ENCODE data around the gene RMP24.

Gene RMP24

GRCh38 chr18:35972197-35973000, at the start of gene RMP24:
Gene RMP24, plus strand, starts transcription at chr18:35972679.
- peak within 1 kb of the TSS; percentile 91 for H3K4me3 Mint-ChIP-seq
- DNase-seq (ENCODE audit: low spot score in 2 of 2) (peak; percentile 87 to 97), ATAC-seq (peak; percentile 94)
- peak within 1 kb of the TSS; percentile 92 for H3K27ac Mint-ChIP-seq
- peaks cover 32% of the 10 kb centered on the region for H3K4me1 Mint-ChIP-seq
- H3K9me3 Mint-ChIP-seq, result no peaks in the 10 kb centered on the region
- H3K36me3 Mint-ChIP-seq, result peaks cover 38% of the 10 kb centered on the region

GRCh38 chr18:35923939-35924684, 48.4 kb upstream of the RMP24 start:
- no peaks in the 10 kb centered on the region for H3K36me3 Mint-ChIP-seq
- DNase-seq (ENCODE audit: low spot score in 2 of 2), result no peak

GRCh38 chr18:35926884-35927283, 45.6 kb upstream of the RMP24 start:
- Mint-ChIP-seq H3K9me3 (peaks cover 3% of the 10 kb centered on the region), H3K27ac (no peak overlapping the region), H3K4me3 (no peak overlapping the region), H3K4me1 (no peaks in the 10 kb centered on the region), H3K36me3 (no peaks in the 10 kb centered on the region)
- ATAC-seq (no peak), DNase-seq (ENCODE audit: low spot score in 2 of 2) (peak in 1 of 2 donors; percentile 12)

More at GRCh38 chr18:35923939-35924684, 48.4 kb upstream of the RMP24 start:
- Mint-ChIP-seq H3K9me3 (no peaks in the 10 kb centered on the region), H3K27ac (no peak overlapping the region), H3K4me1 (no peaks in the 10 kb centered on the region), H3K4me3 (no peak overlapping the region)
- no peak for ATAC-seq

GRCh38 chr18:35927430-35927829, 45.0 kb upstream of the RMP24 start:
- H3K27ac Mint-ChIP-seq, result no peak overlapping the region
- H3K4me1 Mint-ChIP-seq, result no peaks in the 10 kb centered on the region
- DNase-seq (ENCODE audit: low spot score in 2 of 2), result no peak
- H3K9me3 Mint-ChIP-seq, result peaks cover 3% of the 10 kb centered on the region
- no peak for ATAC-seq
- no peaks in the 10 kb centered on the region for H3K36me3 Mint-ChIP-seq
- H3K4me3 Mint-ChIP-seq, result no peak overlapping the region

GRCh38 chr18:35933982-35934381, 38.5 kb upstream of the RMP24 start:
- no peaks in the 10 kb centered on the region for H3K36me3 Mint-ChIP-seq
- no peak for ATAC-seq
- no peaks in the 10 kb centered on the region for H3K4me1 Mint-ChIP-seq

GRCh38 chr18:35934891-35935290, 37.6 kb upstream of the RMP24 start:
- ATAC-seq (no peak), DNase-seq (ENCODE audit: low spot score in 2 of 2) (peak in 1 of 2 donors; percentile 29)
- Mint-ChIP-seq H3K9me3 (peaks cover 3% of the 10 kb centered on the region), H3K27ac (no peak overlapping the region), H3K4me3 (no peak overlapping the region), H3K4me1 (no peaks in the 10 kb centered on the region), H3K36me3 (no peaks in the 10 kb centered on the region)

More at GRCh38 chr18:35933982-35934381, 38.5 kb upstream of the RMP24 start:
- DNase-seq (ENCODE audit: low spot score in 2 of 2), result peak in 1 of 2 donors; percentile 23
- no peak overlapping the region for H3K27ac Mint-ChIP-seq
- no peak overlapping the region for H3K4me3 Mint-ChIP-seq
- peaks cover 3% of the 10 kb centered on the region for H3K9me3 Mint-ChIP-seq

GRCh38 chr18:35935805-35936204, 36.7 kb upstream of the RMP24 start:
- no peaks in the 10 kb centered on the region for H3K36me3 Mint-ChIP-seq
- DNase-seq (ENCODE audit: low spot score in 2 of 2), result peak in 1 of 2 donors; percentile 30
- no peak overlapping the region for H3K4me3 Mint-ChIP-seq
- H3K4me1 Mint-ChIP-seq, result no peaks in the 10 kb centered on the region
- ATAC-seq, result no peak
- H3K9me3 Mint-ChIP-seq, result no peaks in the 10 kb centered on the region
- no peak overlapping the region for H3K27ac Mint-ChIP-seq

GRCh38 chr18:35936951-35937350, 35.5 kb upstream of the RMP24 start:
- DNase-seq (ENCODE audit: low spot score in 2 of 2) (peak in 1 of 2 donors; percentile 28), ATAC-seq (no peak)
- H3K4me1 Mint-ChIP-seq, result no peaks in the 10 kb centered on the region
- H3K36me3 Mint-ChIP-seq, result no peaks in the 10 kb centered on the region
- H3K9me3 Mint-ChIP-seq, result no peaks in the 10 kb centered on the region
- H3K4me3 Mint-ChIP-seq, result no peak overlapping the region
- no peak overlapping the region for H3K27ac Mint-ChIP-seq

- no peak for ATAC-seq
- Mint-ChIP-seq H3K36me3 (no peaks in the 10 kb centered on the region), H3K4me1 (no peaks in the 10 kb centered on the region), H3K9me3 (no peaks in the 10 kb centered on the region), H3K27ac (no peak overlapping the region), H3K4me3 (no peak overlapping the region)
- DNase-seq (ENCODE audit: low spot score in 2 of 2), result no peak
These were observed 34.3 kb upstream of the RMP24 start for GRCh38 chr18:35938158-35938557.

- H3K4me1 Mint-ChIP-seq, result no peaks in the 10 kb centered on the region
- no peak for DNase-seq (ENCODE audit: low spot score in 2 of 2)
These were observed 33.9 kb upstream of the RMP24 start for GRCh38 chr18:35938562-35938961.

GRCh38 chr18:35939138-35939537, 33.3 kb upstream of the RMP24 start:
- H3K27ac Mint-ChIP-seq, result no peak overlapping the region

More at GRCh38 chr18:35938562-35938961, 33.9 kb upstream of the RMP24 start:
- Mint-ChIP-seq H3K36me3 (no peaks in the 10 kb centered on the region), H3K27ac (no peak overlapping the region), H3K4me3 (no peak overlapping the region), H3K9me3 (no peaks in the 10 kb centered on the region)
- no peak for ATAC-seq

GRCh38 chr18:35941299-35941698, 31.2 kb upstream of the RMP24 start:
- ATAC-seq (no peak), DNase-seq (ENCODE audit: low spot score in 2 of 2) (no peak)
- H3K9me3 Mint-ChIP-seq, result no peaks in the 10 kb centered on the region
- H3K4me3 Mint-ChIP-seq, result no peak overlapping the region
- no peak overlapping the region for H3K27ac Mint-ChIP-seq
- H3K4me1 Mint-ChIP-seq, result no peaks in the 10 kb centered on the region
- no peaks in the 10 kb centered on the region for H3K36me3 Mint-ChIP-seq

More at GRCh38 chr18:35939138-35939537, 33.3 kb upstream of the RMP24 start:
- no peaks in the 10 kb centered on the region for H3K9me3 Mint-ChIP-seq
- H3K4me3 Mint-ChIP-seq, result no peak overlapping the region
- DNase-seq (ENCODE audit: low spot score in 2 of 2) (peak in 1 of 2 donors; percentile 37), ATAC-seq (no peak)
- H3K36me3 Mint-ChIP-seq, result no peaks in the 10 kb centered on the region
- H3K4me1 Mint-ChIP-seq, result no peaks in the 10 kb centered on the region

GRCh38 chr18:35942133-35942532, 30.3 kb upstream of the RMP24 start:
- Mint-ChIP-seq H3K4me1 (no peaks in the 10 kb centered on the region), H3K9me3 (no peaks in the 10 kb centered on the region)
- peak; percentile 22 for ATAC-seq

GRCh38 chr18:35942661-35943060, 29.8 kb upstream of the RMP24 start:
- Mint-ChIP-seq H3K9me3 (no peaks in the 10 kb centered on the region), H3K27ac (no peak overlapping the region), H3K36me3 (no peaks in the 10 kb centered on the region), H3K4me3 (no peak overlapping the region), H3K4me1 (no peaks in the 10 kb centered on the region)
- ATAC-seq (no peak), DNase-seq (ENCODE audit: low spot score in 2 of 2) (no peak)

More at GRCh38 chr18:35942133-35942532, 30.3 kb upstream of the RMP24 start:
- Mint-ChIP-seq H3K27ac (no peak overlapping the region), H3K4me3 (no peak overlapping the region), H3K36me3 (no peaks in the 10 kb centered on the region)
- peak in 1 of 2 donors; percentile 22 for DNase-seq (ENCODE audit: low spot score in 2 of 2)

GRCh38 chr18:35948080-35948479, 24.4 kb upstream of the RMP24 start:
- H3K27ac Mint-ChIP-seq, result no peak overlapping the region

More at GRCh38 chr18:35948080-35948479, 24.4 kb upstream of the RMP24 start:
- DNase-seq (ENCODE audit: low spot score in 2 of 2), result no peak
- H3K9me3 Mint-ChIP-seq, result no peaks in the 10 kb centered on the region
- H3K4me1 Mint-ChIP-seq, result peaks cover 4% of the 10 kb centered on the region
- no peak for ATAC-seq
- no peak overlapping the region for H3K4me3 Mint-ChIP-seq
- H3K36me3 Mint-ChIP-seq, result no peaks in the 10 kb centered on the region

Measured in stimulated activated effector memory CD8-positive, alpha-beta T cell treated with anti-CD3 and anti-CD28 coated beads, Interleukin-12 subunit alpha, Interleukin-12 subunit beta, amount 100 ng/mL, for 72 hours (primary cell).